ENCODE results near the gene SLC22A13. TPM values are rescaled to one million over a fixed set of nuclear protein-coding genes. Genes with fewer than 3 reads are reported as not detected.

The SLC22A13 gene
- total RNA-seq, 1 donor from 2014 or later: 0.78 TPM

- intact Hi-C loops (cut with micrococcal nuclease): no loop called here
Observed at GRCh38 chr3:38327335-38328009, 61.9 kb downstream of the SLC22A13 start.

Other genes with a start within 250 kb of the SLC22A13 start
- 16.6 and 18.5 TPM in 2 replicates for gene PLCD1, start 236.2 kb upstream of the SLC22A13 start, total RNA-seq
- 1.0 and 3.9 TPM in 2 replicates for gene DLEC1, start 226.6 kb upstream of the SLC22A13 start, total RNA-seq
- 78.4 and 85.8 TPM in 2 replicates for gene ACAA1, start 128.7 kb upstream of the SLC22A13 start, total RNA-seq
- 74.7 and 77.2 TPM in 2 replicates for gene MYD88, start 127.2 kb upstream of the SLC22A13 start, total RNA-seq
- 50.7 and 51.8 TPM in 2 replicates for gene OXSR1, start 100.3 kb upstream of the SLC22A13 start, total RNA-seq
- gene SLC22A14, start 16.5 kb downstream of the SLC22A13 start, total RNA-seq: not detected in 2 replicates
- 3.5 and 5.0 TPM in 2 replicates for gene XYLB, start 81.0 kb downstream of the SLC22A13 start, total RNA-seq
- gene ACVR2B, start 188.1 kb downstream of the SLC22A13 start, total RNA-seq: 6.4 and 7.5 TPM in 2 replicates
- 23.5 and 25.8 TPM in 2 replicates for gene EXOG, start 230.5 kb downstream of the SLC22A13 start, total RNA-seq

Measured in T-helper 1 cell treated with Interleukin-12 subunit alpha and Interleukin-12 subunit beta and Interleukin-4 antibody, amounts not matched to agents 30 ng/mL and 1 ng/mL, for 36 hours (primary cell).